GM18526 (cell line): ENCODE results near the gene WBP1.
A peak's percentile ranks its signal among the peaks of the same experiment; 100 is the strongest.

ENCODE experiments used
- POLR2A ChIP-seq: IDR thresholded peaks from 3 replicates; pipeline ENCODE4 v1.6.1; 2011; ENCODE audit not compliant: insufficient read length; ENCODE audit errors: extremely low read depth

The WBP1 gene

DNA sequence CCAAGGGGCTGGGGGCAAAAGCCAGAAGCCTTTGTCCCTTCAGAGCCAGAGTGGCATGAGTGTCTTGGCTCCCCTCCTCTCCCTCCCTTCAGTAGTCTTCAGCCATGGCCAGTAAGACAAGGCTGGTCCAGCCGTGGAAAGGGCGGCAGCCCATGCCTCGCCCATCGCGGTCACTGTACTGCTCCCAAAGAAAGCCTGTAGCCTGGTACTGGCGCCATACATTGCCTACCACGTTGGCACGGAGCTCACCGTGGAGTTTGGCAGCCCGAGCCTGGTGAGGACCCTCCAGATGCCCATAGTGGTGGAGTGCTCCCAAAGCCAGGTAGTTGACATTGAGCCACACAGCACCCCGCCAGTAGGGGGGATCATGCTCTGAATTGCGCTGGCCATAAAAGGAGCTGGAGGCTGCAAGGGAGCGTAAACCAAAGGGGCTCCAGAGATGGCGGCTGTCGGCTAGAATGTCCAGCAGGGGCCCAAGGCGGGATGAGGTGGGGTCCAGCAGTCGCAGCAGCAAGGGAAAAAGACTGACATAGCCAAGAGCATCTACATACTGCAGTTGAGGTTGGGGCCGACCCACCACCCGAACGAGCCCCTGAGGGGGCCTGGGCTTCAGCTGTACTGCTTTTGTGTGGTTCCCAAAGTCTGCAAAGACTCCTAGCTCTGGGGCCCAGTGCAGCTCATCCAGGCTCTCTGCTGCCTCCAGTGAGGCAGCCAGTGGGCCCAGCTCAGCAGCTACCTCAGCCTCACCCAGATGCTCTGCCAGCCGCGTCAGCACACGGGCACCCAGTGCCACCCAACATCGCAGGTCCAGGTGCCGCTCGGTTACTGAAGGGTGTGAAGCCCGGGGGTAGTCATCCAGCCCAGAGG is 3.2 kb downstream of the WBP1 start:
- no peak for TF ChIP-seq POLR2A

DNA sequence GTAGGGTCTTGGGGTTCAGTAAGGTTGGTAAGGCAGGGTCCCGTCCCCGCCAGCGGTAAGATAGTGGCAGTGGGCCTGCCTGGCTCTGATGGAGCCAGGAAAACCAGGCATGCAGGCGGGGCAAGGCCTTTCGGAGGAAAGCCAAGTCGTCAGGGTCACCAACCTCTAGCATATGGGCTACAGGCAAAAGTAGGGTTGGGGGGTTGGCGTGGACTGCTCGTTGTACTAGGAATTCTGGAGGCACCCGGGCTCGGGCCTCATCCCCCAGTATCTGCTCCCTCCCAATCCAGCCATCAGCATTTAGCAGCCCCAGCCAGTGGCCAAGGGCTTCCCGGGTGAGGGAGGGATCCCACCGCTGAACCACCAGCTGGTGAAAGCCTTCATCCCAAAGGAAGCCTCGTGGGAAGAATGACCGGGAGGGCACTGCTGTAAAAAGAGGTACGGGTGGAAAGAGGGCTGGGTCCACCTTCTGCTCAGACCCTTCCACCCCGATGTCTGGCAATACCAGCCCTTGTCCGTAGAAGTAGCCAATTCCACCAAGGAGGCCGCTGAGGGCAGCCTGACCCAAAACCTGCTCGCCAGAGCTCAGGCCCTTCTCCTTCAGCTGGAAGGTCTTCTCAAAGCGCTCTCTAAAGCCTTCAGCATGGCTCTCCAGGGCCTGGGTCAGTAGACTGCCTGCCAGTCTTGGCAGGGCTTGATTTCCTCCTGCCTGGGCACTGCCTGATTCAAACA is 4.0 kb downstream of the WBP1 start:
- TF ChIP-seq POLR2A: peak; percentile 0

DNA sequence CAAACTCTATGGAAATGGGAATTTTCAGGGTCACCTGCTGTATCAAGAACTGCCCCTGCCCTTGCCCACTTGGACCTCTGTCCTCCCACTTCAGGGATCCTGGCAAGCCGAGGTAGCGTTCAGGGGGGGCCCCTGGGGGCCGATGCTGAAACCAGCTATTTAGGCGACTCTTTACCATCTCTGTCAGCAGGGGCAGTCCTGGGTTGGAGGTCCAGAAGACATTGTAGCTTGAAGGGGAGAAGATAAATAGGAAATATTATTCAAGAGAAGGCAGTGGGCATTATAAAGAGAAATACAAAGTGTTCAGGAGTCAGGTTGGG is 4.5 kb downstream of the WBP1 start:
- no peak for TF ChIP-seq POLR2A

DNA sequence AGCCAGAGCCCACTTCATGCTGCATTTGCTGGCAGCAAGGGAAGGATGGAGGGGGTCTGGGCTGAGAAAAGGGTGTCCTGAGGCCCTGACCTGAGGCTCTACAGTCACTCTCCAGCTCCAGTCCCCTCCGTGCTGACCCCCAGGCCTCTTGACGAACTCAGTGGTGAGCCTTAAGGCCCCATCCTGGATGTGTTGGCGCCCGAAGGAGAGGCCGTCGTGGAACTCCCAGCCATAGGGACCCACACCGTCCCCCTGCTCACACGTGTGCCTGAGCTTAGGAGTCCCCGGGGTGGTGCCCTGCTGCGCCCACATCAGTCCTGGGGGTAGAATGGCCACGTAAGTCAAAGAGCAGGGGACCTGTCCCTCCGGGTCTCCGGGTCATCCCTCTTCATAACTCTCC is 6.2 kb downstream of the WBP1 start:
- TF ChIP-seq POLR2A: no peak

DNA sequence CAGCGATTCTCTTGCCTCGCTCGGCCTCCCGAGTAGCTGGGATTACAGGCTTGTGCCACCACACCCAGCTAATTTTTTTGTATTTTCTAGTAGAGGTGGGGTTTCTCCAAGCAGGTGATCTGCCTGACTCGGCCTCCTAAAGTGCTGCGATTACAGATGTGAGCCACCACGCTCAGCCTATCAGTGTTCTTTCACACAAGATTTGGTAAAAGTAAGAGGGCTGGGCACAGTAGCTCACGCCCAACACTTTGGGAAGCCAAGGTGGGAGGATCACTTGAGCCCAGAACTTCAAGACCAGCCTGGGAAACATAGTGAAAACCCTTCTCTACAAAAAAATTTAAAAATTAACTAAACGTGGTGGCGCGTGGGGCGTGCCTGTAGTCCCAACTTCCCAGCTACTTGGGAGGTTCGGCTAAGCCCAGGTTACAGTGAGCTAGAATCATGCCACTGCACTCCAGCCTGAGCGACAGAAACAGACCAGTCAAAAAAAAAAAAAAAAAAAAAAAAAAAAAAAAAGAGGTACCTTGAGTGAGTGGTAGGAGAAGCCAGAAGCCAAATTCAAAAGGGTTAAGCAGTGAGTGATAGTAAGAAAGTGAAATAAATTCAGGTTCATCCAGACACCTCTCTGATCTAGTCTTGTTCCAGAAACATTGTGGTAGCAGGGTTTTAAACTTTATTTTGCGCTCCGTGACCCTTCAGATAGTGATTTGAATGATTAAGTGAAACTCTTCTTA is 13.3 kb downstream of the WBP1 start:
- no peak for TF ChIP-seq POLR2A

DNA sequence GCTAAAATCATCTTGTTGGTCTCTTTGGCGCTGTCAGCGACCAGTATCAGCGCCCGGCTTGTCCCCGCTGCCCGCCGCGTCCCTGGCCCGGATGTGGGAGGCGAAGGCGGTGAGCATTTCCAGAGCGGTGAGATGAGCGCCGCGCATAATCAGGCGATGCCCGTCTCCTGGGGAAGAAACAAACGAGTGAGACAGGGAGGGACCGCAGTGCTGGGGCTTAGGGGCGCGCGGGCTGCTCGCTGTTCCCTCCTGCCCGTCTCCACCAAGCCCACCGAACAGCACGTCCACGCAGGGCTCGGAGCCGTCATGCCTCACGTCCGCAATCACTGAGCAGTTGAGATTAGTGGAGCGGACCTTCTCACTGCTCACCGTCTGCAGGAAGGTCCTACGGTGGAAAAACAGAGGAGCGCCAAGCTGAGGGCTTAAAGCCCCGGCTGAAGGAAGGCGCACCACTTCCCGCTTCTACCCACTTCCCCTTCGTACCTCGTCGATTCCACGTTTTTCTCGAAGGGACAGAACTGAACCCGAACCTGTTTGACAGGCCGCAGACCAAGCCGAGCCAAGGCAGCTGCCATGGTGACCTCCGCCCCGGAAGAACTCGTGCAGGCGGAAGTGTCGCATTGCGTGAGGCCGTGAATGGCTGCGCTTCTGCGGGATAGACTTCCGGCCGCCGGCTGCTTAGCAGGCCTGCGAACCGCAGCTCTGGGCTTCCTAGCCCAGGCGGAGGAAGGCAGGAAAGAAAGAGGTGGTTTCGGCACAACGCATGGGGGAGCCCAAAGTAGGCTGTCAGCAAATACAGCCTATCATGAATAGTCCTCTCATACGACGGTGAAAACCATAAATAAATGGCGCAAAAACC is 14.1 kb downstream of the WBP1 start, which contains the start of gene MRPL53:
MRPL53 (minus strand) TSS at position 595 of the 859 bp plus-strand sequence; CDS start at position 575, 20 bp downstream.
- TF ChIP-seq POLR2A: peak; percentile 91

DNA sequence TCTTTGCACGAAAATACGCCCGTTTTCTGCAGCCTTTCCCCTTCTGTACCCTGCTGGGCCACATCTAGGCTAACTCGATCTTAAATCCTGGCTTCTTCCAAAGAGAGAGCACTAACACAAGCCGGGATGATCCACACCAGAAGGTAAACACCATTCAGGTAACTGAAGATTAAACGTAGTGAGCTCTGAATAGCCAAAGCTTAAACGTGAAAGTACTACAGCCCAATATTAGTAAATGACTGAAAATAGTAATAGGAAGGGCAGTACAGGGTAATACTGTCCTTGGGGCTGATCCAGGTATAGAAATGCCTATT is 14.7 kb downstream of the WBP1 start:
- no peak for TF ChIP-seq POLR2A

DNA sequence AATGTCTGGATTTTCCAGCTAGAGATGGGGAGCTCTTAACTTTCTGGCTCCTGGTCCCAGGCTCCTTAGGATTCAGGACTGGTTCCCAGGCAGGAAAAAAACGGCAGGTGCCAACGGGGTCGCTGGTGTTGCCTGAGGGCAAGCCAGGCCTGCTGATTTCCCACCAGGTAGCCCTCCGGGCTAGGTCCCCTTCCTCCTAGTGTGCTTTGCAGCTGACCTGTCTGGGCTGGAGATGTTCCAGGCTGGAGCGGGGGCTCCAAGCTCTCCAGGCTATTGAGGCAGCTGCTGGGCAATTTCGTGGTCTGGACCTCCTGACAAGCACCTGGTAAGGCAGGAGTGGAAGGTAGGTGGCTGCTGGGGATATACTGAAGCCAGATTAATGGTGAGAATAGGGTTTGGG is 16.2 kb downstream of the WBP1 start:
- TF ChIP-seq POLR2A: no peak

DNA sequence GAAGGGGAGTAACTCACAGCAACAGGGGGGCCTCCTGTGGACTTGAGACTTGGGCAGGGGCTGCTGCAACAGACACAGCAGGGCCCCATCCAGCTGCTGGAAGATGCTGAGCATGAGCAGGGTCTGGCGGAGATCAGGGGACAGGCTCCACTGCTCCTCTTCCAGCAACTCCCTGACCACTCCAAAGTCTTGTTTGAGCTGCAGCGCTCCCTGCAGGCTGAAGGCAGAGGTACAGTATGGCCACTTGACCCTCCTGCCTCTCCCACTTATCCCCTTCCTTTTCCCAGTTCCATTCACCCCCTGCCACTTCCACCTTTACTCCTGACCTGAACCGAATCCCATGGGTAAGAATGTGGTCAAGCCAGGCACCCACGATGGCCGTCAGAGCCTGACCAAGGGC is 16.7 kb downstream of the WBP1 start:
- TF ChIP-seq POLR2A: no peak

DNA sequence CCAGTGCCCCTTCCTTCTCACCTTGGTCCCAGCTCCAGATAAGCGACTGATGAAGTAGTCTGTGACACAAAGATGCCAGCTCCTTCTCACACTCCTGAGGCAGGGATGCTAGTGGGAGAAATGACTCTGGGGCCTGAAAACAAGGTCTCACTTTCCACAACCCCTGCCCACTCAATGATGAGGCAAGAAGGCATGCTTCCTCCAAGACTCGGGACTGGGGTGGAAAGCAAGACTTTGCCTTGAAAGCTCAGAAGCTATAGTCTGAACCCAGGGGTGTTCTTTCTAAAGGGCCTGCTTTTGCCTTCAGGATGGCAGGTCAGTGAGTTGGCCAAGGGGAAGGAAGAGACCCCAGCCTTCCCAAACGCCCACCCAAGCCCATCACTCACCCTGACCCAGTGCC is 23.2 kb downstream of the WBP1 start:
- TF ChIP-seq POLR2A: no peak

DNA sequence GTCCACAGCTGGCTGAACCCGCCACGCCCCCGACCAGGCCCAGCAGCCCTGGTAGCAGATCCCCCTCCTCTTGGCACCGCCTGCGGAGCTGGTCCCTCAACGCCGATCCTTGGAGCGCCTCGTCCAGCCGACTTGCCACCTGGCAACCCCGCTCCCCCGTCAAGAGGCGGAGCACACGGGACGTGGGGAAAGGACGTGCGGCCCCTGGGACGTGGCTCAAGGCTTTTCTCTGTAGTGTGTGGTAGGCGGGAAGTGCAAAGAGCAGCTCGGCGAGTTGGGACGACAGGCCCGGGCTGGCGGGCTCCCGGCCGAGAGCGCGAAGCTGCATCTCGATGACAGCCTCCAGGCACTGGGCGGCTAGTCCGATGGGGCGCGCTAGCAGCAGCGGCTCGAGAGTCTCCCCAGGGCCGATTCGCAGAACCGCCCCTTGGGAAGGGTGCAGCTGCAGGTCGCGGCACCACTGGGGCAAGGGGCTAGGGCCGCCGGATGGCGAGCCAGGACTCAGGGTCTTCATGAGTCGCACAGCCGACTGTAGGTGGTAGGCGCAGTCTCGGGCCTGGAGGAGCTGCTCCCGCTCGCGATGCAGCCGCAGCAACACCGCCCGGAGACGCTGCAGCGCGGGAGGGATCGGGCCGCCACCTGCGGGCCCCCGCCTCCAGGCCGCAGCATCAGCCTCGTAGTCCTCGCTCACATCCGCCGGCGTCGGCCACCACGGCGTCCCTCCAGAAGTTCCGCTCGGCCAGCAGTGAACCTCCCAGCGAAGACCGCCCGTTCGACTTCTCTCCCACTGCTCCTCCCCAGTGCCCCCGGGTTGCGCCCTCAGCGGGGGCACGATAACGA is 23.9 kb downstream of the WBP1 start:
- TF ChIP-seq POLR2A: no peak

DNA sequence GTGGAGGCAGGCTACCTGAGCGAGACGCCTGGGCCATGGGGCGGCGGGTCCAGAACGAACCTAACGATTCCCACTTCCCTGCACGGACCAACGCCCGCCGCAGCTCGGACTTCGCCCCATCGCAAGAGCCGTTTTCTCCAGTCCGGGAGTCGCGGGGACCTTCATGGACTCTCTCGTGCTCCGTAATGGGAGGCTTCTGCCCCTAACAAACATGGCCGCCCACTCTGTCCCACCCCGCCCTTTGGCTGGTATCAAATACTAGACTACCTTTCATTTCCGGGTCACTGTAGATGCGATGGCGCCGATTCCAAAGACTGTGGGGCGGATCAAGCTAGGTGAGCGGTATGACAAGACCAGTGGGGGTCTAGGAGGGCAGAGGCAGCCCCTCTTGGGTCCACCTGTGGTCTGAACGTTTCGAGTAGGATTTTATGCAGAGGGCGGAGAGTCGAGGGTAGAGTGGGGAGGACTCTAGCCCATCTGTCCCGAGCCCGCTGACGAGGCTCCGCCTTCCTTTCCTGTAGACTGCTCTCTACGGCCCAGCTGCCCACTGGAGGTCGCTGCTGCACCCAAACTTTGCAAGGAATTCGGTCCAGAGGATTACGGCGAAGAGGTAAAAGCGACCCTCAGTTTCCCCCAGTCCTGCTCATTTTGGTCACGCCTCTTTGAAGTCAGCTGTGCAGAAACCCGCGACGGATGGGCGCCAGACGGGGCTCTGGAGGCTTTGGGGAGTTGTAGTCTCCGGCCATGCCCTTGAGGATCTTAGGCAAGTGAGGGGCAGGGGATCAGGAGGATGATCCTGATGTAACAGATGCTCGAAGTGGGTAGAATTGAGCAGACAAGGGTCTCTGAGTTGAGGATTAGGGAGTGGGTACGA is 24.8 kb downstream of the WBP1 start, which contains the start of the genes CCDC142 and TTC31:
CCDC142 (minus strand) TSS at position 198 of the 874 bp plus-strand sequence; CDS start at position 37, 161 bp downstream.
TTC31 (plus strand) TSS at position 281 of the 874 bp plus-strand sequence; CDS start at position 296, 15 bp downstream.
- TF ChIP-seq POLR2A: peak; percentile 79

DNA sequence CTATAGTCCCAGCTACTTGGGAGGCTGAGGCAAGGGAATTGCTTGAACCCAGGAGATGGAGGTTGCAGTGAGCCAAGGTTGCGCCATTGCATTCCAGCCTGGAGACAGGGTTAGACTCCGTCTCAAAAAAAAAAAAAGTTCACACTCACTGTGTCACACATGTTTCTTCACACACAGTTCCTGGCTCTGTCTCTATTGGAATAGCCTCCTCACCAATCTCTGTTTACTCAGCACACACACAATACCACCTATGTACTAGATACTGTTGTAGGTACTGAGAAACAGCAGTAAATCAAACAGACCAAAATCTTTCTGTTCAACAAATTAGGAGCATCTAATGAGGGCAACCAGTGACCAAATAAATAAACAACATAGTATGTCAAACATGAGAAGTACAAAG is 27.9 kb downstream of the WBP1 start:
- no peak for TF ChIP-seq POLR2A
